Mucosa of descending colon (tissue), 3 donors: ENCODE measurements around the gene ARHGAP6. TPM values are rescaled to one million over a fixed set of nuclear protein-coding genes. Genes with fewer than 3 reads are reported as not detected.

Experiments used
- ATAC-seq: fragments of 200-7000 bp; cut with Tn5 transposase; one replicate; pipeline ENCODE4 v1.9.1; 2020; ENCODE audit warnings: mild to moderate bottlenecking, moderate library complexity
- DNase-seq, 3 donors: peaks; one replicate each; pipeline ENCODE4 v3.0.0-alpha.2; 2020
- H3K36me3 ChIP-seq: fragments of 200-600 bp; one replicate; pipeline ENCODE4 v1.8.0; 2021; ENCODE audit warnings: low read depth, mild to moderate bottlenecking
- H3K4me1 ChIP-seq: fragments of 200-600 bp; one replicate; pipeline ENCODE4 v1.8.0; 2021; ENCODE audit warnings: low read depth, mild to moderate bottlenecking
- H3K4me3 ChIP-seq: fragments of 200-600 bp; one replicate; pipeline ENCODE4 v1.8.0; 2021; ENCODE audit warnings: mild to moderate bottlenecking
- H3K9me3 ChIP-seq: fragments of 200-600 bp; one replicate; pipeline ENCODE4 v1.8.0; 2021; ENCODE audit warnings: mild to moderate bottlenecking
- intact Hi-C, 2 donors: fragments of 100-400 bp; cut with DNase I in 1 of 2; cut with micrococcal nuclease in 1 of 2; formaldehyde crosslinking; loops; one replicate each; pipeline versions ENCODE4 v1.11.0 to v1.11.1; 2022; cut with DNase I, micrococcal nuclease
- total RNA-seq, 3 donors: library from RNA; stranded (reverse); fragmentation: NEBNext Ultra II Directional in 2 of 3; extraction: Animal tissue kit (Norgen Biotek cat#: 25700) in 2 of 3; gene quantifications; one replicate each; pipeline versions ENCODE4 v1.2.1 to v1.2.4, GENCODE V29; 2021 to 2023
- TF ChIP-seq, protein P1 (sequence below): fragments of 200-600 bp; IDR thresholded peaks from one replicate; pipeline ENCODE4 v1.8.0; 2022; ENCODE audit warnings: antibody characterized with exemption, mild to moderate bottlenecking
- donor health status: DM: no; HTN: no; CAD: no; lungs with moderate emphysema.
- donor health status: DM: no; HTN: no; CAD: no.
- donor health status: DM: no; HTN: yes; CAD: no.

Gene ARHGAP6
- total RNA-seq, 3 donors from 2014 or later = 2.2 to 41.5 (median 4.4) TPM

DNA sequence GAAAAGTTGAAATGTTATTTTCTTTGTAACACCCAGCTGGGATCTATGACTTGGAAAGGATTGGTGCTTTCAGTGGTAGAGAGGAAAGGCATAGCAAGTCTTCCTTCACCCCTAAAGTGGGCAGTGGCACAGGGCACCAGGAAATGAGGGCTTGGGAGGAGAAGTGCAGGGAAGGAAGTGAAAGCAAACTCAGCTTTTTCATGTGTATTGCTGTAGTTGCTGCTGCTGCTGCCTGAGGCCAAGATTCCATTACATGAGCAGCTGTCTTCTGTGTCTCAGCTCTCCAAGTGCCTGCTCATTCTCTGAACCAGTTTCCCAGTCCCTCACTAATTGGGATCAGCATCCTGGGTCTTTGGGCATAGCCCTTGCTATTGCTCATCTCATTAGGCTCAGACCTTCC lies 552.0 kb downstream of the ARHGAP6 start:
- DNase-seq = no peak
- no peak for ATAC-seq
- H3K4me1 ChIP-seq = no peaks in the 10 kb centered on the region
- H3K36me3 ChIP-seq = no peaks in the 10 kb centered on the region
- TF ChIP-seq, protein P1, sequence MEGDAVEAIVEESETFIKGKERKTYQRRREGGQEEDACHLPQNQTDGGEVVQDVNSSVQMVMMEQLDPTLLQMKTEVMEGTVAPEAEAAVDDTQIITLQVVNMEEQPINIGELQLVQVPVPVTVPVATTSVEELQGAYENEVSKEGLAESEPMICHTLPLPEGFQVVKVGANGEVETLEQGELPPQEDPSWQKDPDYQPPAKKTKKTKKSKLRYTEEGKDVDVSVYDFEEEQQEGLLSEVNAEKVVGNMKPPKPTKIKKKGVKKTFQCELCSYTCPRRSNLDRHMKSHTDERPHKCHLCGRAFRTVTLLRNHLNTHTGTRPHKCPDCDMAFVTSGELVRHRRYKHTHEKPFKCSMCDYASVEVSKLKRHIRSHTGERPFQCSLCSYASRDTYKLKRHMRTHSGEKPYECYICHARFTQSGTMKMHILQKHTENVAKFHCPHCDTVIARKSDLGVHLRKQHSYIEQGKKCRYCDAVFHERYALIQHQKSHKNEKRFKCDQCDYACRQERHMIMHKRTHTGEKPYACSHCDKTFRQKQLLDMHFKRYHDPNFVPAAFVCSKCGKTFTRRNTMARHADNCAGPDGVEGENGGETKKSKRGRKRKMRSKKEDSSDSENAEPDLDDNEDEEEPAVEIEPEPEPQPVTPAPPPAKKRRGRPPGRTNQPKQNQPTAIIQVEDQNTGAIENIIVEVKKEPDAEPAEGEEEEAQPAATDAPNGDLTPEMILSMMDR = no peak
- no peak overlapping the region for H3K4me3 ChIP-seq
- H3K9me3 ChIP-seq = no peaks in the 10 kb centered on the region
- intact Hi-C loops = no loop called here

DNA sequence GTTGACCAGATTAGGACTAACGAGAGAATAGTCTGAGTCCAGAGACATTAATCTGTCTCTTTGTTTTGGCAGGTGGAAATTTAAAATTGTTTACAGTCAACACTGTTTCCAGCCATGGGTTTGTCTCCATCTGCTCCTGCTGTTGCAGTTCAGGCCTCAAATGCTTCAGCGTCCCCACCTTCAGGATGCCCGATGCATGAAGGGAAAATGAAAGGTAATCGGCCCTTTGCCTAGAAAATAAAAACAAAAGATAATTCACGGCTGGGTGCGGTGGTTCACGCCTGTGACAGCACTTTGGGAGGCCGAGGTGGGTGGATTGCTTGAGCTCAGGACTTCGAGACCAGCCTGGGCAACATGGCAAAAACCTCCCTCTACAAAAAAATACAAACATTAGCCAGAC lies 553.8 kb downstream of the ARHGAP6 start:
- ATAC-seq (peak; percentile 30), DNase-seq (peak in 2 of 3 donors; percentile 34 to 37)
- Histone ChIP-seq H3K4me1 (no peaks in the 10 kb centered on the region), H3K4me3 (no peak overlapping the region), H3K9me3 (no peaks in the 10 kb centered on the region), H3K36me3 (no peaks in the 10 kb centered on the region)
- intact Hi-C loops = no loop called here
- TF ChIP-seq, protein P1 = no peak

DNA sequence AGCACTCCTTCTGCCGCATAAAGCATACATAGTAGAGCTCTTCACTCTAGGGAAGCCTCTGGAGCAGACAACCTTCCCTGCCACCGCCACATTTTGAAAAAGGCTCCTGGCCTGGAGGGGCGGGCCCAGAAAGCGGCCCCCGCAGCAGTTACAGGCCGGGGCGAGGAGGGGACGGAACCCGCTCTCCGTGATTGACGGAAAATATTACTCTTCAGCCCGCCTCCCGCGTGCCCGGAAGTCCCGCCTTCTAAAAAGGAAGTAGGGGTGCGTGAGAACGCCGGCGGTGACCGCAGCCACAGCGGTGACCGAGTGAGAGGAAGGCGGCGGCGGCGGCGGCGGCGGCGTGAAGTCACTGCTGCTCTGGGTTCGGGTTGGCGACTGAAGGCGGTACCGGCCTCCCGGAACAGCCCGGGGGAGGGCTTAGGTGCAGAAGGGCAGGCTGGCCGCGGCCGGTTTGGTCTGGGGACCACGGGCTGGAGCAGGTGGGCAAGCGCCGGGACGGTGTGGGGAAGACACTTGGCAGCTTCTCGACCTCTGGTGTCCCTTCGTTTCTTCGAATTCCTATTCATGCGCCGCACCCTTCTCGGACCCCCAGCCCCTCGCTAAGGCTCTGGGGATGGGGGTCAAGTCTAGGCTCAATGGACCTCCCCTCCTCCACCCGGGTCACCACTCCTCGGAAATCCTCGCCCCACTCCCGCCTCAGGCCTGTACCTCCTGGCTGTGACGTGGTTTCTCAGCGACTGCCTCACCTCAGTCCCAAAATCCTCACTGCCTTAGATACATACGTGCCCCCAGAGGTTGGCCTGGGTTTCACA lies 554.5 kb downstream of the ARHGAP6 start, which contains the start of gene HCCS:
TSS of gene HCCS (plus strand) at position 296 of the 815 bp plus-strand sequence. CDS start 729 bp downstream, outside the sequence.
- ATAC-seq = peak; percentile 97
- intact Hi-C loops = no loop called here
- Histone ChIP-seq H3K9me3 (no peaks in the 10 kb centered on the region), H3K36me3 (no peaks in the 10 kb centered on the region), H3K4me1 (no peaks in the 10 kb centered on the region), H3K4me3 (peak within 1 kb of the TSS; percentile 56)
- TF ChIP-seq, protein P1 = no peak
- DNase-seq = peak; percentile 85 to 92 (median 89)

DNA sequence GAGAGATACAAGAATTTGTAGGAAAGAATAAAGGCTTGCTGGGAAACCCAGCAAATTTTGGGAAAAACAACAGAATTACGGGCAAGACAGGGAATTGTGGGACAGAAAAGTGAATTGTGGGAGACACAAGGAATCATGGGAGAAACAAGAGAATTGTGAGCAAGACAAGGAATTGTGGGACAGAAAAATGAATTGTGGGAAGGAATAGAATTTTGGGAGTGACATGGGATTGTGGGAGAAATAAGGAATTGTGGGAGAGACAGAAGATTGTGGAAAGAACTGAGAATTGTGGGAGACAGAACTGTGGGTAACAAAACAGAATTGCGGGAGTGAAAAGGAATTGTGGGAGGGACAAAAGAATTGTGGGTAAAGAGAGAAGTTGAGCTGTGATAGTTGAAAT lies 555.8 kb downstream of the ARHGAP6 start:
- Histone ChIP-seq H3K9me3 (no peaks in the 10 kb centered on the region), H3K4me3 (no peak overlapping the region), H3K4me1 (no peaks in the 10 kb centered on the region), H3K36me3 (no peaks in the 10 kb centered on the region)
- TF ChIP-seq, protein P1 = no peak
- no peak for ATAC-seq
- no peak for DNase-seq
- intact Hi-C loops = loop anchor here in 1 of 2 donors (10.0 kb wide), 1 partner anchor 925 kb away; no protein-coding TSS in a partner anchor

DNA sequence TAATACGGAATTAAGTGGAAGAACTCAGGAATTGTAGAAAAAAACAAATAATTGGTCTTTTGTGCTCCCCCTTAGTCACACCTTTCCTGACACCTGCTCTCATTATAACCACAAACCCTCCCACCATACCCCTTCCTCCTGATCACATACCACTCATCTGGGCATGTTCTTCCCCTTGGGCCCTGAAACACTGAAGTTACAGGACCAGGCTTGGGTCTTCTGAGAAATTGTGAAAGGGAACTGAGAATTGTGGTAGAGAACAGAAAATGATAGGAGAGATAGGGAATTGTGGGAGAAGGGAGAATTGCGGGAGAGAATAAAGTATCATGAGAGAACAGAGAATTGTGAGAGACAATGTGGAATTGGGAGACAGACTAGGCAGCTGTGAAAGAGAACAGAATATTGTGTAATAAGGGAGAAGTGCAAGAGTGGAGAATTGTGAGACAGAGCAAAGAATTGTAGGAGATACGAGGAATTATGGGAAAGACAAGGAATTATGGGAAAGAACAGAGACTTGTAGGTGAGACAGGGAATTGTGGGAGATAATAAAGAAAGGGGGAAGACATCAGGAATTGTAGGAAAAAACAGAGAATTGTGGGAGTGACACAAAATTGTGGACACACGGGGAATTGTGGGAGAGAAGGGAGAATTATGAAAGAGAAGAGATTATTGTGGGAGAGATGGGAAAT lies 557.3 kb downstream of the ARHGAP6 start:
- TF ChIP-seq, protein P1 = no peak
- H3K4me3 ChIP-seq = no peak overlapping the region

More for the DNA sequence above, 557.3 kb downstream of the ARHGAP6 start:
- ATAC-seq = no peak
- no peaks in the 10 kb centered on the region for H3K36me3 ChIP-seq
- no peaks in the 10 kb centered on the region for H3K9me3 ChIP-seq
- no peaks in the 10 kb centered on the region for H3K4me1 ChIP-seq
- intact Hi-C loops = loop anchor here in 1 of 2 donors (10.0 kb wide), 1 partner anchor 924 kb away; no protein-coding TSS in a partner anchor
- DNase-seq = no peak
